HG02943 (cell line): Measurements from ENCODE around the gene GIPC3.

Experiments used
- ATAC-seq: cut with Tn5 transposase; IDR thresholded peaks from one replicate; pipeline ENCODE4 v1.9.1; 2021; ENCODE audit warnings: mild to moderate bottlenecking, low read depth, moderate library complexity; ENCODE audit not compliant: unreplicated experiment

GIPC3 gene

GRCh38 chr19:3585301-3586126 is at the start of gene GIPC3:
TSS of gene GIPC3 (plus strand) at chr19:3585478. CDS start at chr19:3585598, 120 bp downstream.
- no peak for ATAC-seq

GRCh38 chr19:3535563-3535965 is 49.7 kb upstream of the GIPC3 start:
- no peak for ATAC-seq

- ATAC-seq: no peak
These were observed 49.3 kb upstream of the GIPC3 start for GRCh38 chr19:3535981-3536380.

- no peak for ATAC-seq
These were observed 48.7 kb upstream of the GIPC3 start for GRCh38 chr19:3536429-3537100.

- ATAC-seq: no peak
These were observed 48.2 kb upstream of the GIPC3 start for GRCh38 chr19:3537101-3537437.

- ATAC-seq: no peak
These were observed 47.6 kb upstream of the GIPC3 start for GRCh38 chr19:3537438-3538240.

GRCh38 chr19:3538258-3538929 is 46.9 kb upstream of the GIPC3 start:
- no peak for ATAC-seq

GRCh38 chr19:3538965-3539755 is 46.1 kb upstream of the GIPC3 start, which contains the start of gene TEKTIP1:
TSS of gene TEKTIP1 (plus strand) at chr19:3539174. CDS start at chr19:3539178, 4 bp downstream.
- no peak for ATAC-seq

- no peak for ATAC-seq
These were observed 45.5 kb upstream of the GIPC3 start for GRCh38 chr19:3539756-3540118.

GRCh38 chr19:3543150-3544057 is 41.9 kb upstream of the GIPC3 start:
- ATAC-seq: no peak

GRCh38 chr19:3544058-3544376 is 41.3 kb upstream of the GIPC3 start:
- no peak for ATAC-seq

GRCh38 chr19:3544742-3545668 is 40.3 kb upstream of the GIPC3 start:
- ATAC-seq: no peak

- no peak for ATAC-seq
These were observed 39.6 kb upstream of the GIPC3 start for GRCh38 chr19:3545669-3546034.

GRCh38 chr19:3546119-3546518 is 39.2 kb upstream of the GIPC3 start:
- ATAC-seq: no peak

- ATAC-seq: no peak
These were observed 38.0 kb upstream of the GIPC3 start for GRCh38 chr19:3547301-3547731.

GRCh38 chr19:3547767-3548282 is 37.5 kb upstream of the GIPC3 start:
- no peak for ATAC-seq

- no peak for ATAC-seq
These were observed 36.7 kb upstream of the GIPC3 start for GRCh38 chr19:3548606-3549005.

- ATAC-seq: no peak
These were observed 35.5 kb upstream of the GIPC3 start for GRCh38 chr19:3549816-3550215.
